GM21825 (cell line): ENCODE measurements around the gene AUTS2.

Experiments
- ATAC-seq: cut with Tn5 transposase; IDR thresholded peaks from one replicate; pipeline ENCODE4 v1.9.1; 2021; ENCODE audit warnings: mild to moderate bottlenecking, moderate library complexity; ENCODE audit not compliant: unreplicated experiment

The AUTS2 gene

GRCh38 chr7:69682518-69682917 is 84.2 kb downstream of the AUTS2 start:
- no peak for ATAC-seq

GRCh38 chr7:69683002-69683401 is 84.7 kb downstream of the AUTS2 start:
- ATAC-seq, result no peak

GRCh38 chr7:69684369-69685292 is 86.4 kb downstream of the AUTS2 start:
- ATAC-seq, result no peak

GRCh38 chr7:69685293-69685631 is 87.0 kb downstream of the AUTS2 start:
- ATAC-seq, result no peak

- no peak for ATAC-seq
These were observed 88.1 kb downstream of the AUTS2 start for GRCh38 chr7:69686366-69686765.

- ATAC-seq, result no peak
These were observed 89.6 kb downstream of the AUTS2 start for GRCh38 chr7:69687739-69688433.

- no peak for ATAC-seq
These were observed 92.1 kb downstream of the AUTS2 start for GRCh38 chr7:69690329-69690728.

GRCh38 chr7:69691327-69691726 is 93.1 kb downstream of the AUTS2 start:
- ATAC-seq, result no peak

- no peak for ATAC-seq
These were observed 93.5 kb downstream of the AUTS2 start for GRCh38 chr7:69691734-69692133.

- ATAC-seq, result no peak
These were observed 94.3 kb downstream of the AUTS2 start for GRCh38 chr7:69692611-69693010.

- ATAC-seq, result no peak
These were observed 94.8 kb downstream of the AUTS2 start for GRCh38 chr7:69693042-69693441.

GRCh38 chr7:69696054-69696591 is 97.8 kb downstream of the AUTS2 start:
- ATAC-seq, result peak; percentile 83

GRCh38 chr7:69696686-69697685 is 98.7 kb downstream of the AUTS2 start:
- ATAC-seq, result no peak

- ATAC-seq, result no peak
These were observed 100.0 kb downstream of the AUTS2 start for GRCh38 chr7:69698109-69698825.

- ATAC-seq, result no peak
These were observed 101.7 kb downstream of the AUTS2 start for GRCh38 chr7:69699931-69700330.

- no peak for ATAC-seq
These were observed 102.1 kb downstream of the AUTS2 start for GRCh38 chr7:69700331-69700730.

GRCh38 chr7:69701288-69701687 is 103.0 kb downstream of the AUTS2 start:
- no peak for ATAC-seq

GRCh38 chr7:69702357-69702756 is 104.1 kb downstream of the AUTS2 start:
- no peak for ATAC-seq

- no peak for ATAC-seq
These were observed 104.8 kb downstream of the AUTS2 start for GRCh38 chr7:69703099-69703498.

GRCh38 chr7:69706070-69706469 is 107.8 kb downstream of the AUTS2 start:
- no peak for ATAC-seq
